Measurements from ENCODE around the gene MIGA1.
"Not testable (repeated sequence)": the region's sequence is repeated elsewhere in the genome, so short reads cannot be mapped to it uniquely, and the experiment has no call there.

MIGA1 gene

DNA sequence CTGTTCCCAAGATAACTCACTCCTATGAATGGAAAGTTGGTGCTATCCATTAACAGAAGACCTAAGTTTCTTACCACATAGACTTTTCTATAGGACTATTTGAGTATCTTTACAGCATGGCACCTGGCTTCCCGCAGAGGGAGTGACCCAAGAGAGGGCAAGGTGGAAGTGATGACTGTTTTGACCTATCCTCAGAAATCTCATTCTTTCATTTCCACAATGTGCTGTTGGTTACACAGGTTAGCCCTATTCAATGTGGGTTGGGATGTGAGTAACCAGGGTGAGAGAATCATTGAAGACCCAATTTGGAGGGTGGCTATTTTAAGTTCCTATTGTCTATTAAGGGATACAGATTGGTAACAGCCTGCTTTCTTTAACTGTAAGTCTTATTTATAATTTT is 70.6 kb downstream of the MIGA1 start:
- no peak for DNase-seq (ENCODE audit: low spot score)

DNA sequence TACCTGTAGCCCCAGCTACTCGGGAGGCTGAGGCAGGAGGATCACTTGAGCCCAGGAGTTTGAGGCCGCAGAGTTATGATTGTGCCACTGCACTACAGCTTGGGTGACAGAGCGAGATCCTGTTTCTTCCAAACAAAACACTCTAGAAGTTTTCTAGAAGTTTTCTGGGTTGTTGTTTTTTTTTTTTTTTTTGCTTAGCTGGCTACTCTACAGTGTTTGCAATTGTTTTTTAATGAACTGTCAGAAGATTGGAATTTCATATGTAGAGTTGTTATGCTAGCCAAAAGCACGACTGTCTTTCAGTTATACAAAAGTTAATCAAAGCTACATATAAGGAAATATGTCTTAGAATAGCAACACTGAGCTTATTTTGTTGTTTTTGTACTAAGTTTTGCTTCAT is 78.1 kb downstream of the MIGA1 start:
- no peak for DNase-seq (ENCODE audit: low spot score)

- DNase-seq (ENCODE audit: low spot score): no peak
Observed at GRCh38 chr1:77858725-77859124, 79.3 kb downstream of the MIGA1 start.

DNA sequence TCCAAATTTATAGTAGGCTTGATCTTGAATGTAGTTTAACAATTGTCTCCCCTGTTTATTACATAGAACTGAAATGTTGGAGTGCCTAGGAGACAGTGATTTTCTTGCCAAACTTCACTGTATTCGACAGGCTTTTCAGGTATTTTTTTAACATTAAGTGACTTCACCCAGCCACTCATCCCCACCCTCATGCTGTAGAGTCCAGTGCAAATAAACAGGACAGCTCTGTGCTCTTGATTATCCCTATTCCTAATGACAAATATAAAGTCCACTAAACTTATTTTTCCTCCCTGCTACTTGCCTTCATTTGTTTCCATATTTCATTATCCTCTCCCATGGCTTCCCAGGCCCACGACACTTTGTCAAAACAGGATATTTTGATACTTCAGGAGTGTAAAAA is 79.8 kb downstream of the MIGA1 start:
- no peak for DNase-seq (ENCODE audit: low spot score)

DNA sequence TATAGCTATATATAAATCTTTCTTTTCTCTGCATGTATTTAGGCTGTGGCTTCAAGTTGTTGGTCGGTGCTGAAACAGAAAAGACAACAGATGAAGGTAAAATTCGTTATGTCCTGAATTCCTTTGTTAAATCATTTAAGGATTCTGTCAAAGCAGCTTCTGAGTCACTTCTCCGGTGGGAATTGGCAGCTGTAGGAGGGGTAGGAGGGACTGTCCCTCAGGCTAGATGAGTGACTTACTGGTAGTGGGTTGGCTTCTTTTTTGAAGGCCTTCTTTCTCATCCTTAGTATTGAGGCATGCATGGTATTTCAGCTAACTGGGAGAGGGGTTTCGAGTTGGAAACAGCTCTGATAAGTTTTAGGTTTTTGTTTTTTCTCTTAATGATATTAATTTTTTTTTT is 86.8 kb downstream of the MIGA1 start:
- DNase-seq (ENCODE audit: low spot score): no peak

- DNase-seq (ENCODE audit: low spot score): no peak
Observed at GRCh38 chr1:77872645-77873044, 93.2 kb downstream of the MIGA1 start.

DNA sequence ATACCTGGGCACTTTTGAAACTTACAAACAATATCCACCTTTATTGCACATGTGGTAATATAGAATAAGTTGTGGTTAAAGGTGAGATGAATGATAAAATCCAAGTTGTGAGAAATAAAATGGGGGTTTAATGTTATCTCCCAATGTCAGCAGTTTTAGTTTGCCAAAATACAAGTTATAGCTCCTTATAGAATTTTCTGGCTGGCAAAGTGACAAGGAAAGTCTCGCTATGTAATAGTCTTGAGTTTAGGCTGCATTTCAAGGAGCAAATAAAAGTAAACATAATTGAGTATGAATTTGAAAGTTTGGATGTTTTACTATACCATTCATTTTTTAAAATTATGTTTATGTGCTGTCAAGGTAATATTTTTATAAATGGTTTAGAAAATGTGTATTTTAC is 94.0 kb downstream of the MIGA1 start:
- no peak for DNase-seq (ENCODE audit: low spot score)

GRCh38 chr1:77874804-77875445 is 95.5 kb downstream of the MIGA1 start:
- no peak for DNase-seq (ENCODE audit: low spot score)

DNA sequence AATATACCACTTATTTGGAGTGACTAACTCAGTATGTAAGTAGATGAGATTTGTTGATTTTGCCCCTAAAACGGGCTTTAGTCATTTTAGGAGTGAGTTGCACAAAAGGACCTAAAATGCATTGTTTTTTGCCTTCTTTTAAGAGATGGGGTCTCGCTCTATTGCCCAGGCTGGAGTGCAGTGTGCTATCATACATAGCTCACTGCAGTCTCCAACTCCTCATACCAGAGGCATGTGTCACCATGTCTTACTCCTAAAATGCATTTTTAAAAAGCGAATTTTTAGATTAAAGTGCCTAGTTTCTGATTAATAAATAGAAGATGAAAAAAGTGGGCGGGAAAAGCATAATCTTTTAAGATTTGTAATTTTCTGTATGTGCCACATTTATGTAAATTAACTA is 97.4 kb downstream of the MIGA1 start:
- no peak for DNase-seq (ENCODE audit: low spot score)

DNA sequence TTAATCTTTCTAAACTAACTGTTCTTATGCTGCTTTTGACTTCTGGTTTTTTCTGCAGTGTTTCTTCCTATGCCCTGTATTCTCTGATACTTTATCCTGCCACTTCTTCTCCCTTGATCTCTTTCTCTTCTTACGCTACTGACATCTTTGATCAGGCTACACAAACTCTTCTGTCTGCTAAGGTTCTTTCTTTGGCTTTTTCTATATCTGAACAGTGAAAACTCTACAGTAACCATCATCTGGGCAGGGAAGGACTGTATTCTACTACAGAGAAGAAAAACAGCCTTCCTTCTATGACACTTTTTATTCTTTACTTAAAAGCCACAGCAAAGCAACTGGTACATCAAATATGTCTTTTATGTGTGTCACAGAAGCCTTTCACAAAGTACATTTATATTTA is 101.6 kb downstream of the MIGA1 start:
- DNase-seq (ENCODE audit: low spot score): no peak

- no peak for DNase-seq (ENCODE audit: low spot score)
Observed at GRCh38 chr1:77882411-77882810, 103.0 kb downstream of the MIGA1 start.

GRCh38 chr1:77888081-77888780 is 108.8 kb downstream of the MIGA1 start, which contains the start of gene NEXN:
Gene NEXN (plus strand): TSS chr1:77888624. CDS start chr1:77916107, 27,483 bp downstream.
- peak; percentile 29 for DNase-seq (ENCODE audit: low spot score)

DNA sequence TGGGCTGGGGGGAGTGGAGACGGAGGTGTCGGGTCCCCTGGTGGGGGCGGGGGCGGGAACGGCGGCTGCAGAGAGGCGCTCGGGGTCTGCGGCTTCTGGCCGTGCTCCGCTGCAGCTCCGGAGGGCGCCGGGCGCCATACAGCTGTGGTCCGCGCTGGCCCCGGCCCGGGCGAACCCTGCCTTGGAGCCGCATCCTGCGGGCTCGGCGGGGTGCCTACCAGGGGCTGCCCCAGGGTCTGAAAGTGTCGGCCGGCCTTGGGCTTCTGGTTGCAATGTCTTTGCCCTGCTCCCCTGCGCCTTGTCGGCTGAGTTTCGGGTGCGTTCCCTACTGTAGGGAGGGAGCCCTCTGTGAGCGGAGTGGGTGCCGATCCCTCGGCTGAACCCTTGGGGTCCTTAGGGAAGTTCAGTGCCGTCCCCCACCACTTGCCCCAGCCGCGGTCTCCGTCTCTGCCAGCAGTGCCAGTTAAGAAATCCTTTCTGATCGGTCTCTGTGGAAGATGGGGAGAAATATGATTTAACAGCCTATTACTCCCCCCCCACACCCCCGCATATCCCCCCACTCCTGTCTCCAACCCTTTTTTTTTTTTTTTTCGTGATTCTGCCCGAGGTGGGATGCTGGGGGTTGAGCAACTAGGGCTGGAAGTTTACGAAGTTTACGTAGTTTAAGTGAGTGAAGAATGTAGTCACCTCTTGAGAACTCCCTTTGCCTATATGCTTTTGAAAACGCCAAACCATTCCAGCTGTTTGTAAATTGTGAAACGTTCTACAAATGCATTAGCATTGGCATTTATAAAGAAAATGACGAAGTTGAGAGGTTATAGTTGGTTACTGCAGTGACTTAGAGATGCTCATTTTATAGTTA is 109.6 kb downstream of the MIGA1 start:
- peak; percentile 5 for DNase-seq (ENCODE audit: low spot score)

DNA sequence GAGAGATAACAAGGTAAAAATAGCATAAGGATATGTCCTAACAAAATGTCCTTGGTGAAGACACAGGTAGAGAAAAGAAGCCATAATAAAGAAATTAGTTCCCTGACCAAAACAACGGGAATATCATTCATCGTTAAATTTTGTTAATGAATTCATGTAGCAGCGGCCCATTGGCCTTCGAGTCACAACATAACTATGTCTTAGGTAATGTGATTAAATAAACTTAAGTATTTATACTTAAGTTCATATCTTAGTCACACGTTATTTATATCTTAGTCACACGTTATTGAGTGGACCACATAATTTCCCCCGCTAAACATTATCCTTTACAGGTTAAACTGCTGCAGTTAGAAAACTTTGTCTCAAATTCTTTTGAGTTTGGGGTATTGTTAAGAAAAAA is 110.2 kb downstream of the MIGA1 start:
- no peak for DNase-seq (ENCODE audit: low spot score)

- no peak for DNase-seq (ENCODE audit: low spot score)
Observed at GRCh38 chr1:77891200-77891599, 111.8 kb downstream of the MIGA1 start.

GRCh38 chr1:77899647-77900320 is 120.3 kb downstream of the MIGA1 start:
- DNase-seq (ENCODE audit: low spot score): no peak

- DNase-seq (ENCODE audit: low spot score): peak; percentile 78
Observed at GRCh38 chr1:77900687-77901293, 121.3 kb downstream of the MIGA1 start.

DNA sequence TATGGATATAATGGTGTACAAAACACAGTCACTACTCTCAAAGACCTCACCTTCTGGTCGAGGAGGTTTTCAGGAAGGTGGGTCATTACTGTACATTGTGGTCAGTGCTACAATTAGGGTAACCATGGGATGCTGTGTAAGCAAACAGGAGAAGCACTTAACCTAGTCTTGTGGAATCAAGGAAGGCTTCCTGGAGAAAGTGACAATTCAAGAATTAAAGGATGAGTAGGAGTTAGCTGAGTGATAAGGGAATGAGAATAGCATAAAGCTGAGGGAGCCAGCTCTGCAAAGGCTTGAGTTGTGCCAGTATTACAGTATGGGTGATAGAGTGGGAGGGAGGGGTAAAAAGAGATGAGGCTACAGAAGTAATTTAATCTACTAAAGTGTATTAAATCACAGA is 126.2 kb downstream of the MIGA1 start:
- DNase-seq (ENCODE audit: low spot score): no peak

DNA sequence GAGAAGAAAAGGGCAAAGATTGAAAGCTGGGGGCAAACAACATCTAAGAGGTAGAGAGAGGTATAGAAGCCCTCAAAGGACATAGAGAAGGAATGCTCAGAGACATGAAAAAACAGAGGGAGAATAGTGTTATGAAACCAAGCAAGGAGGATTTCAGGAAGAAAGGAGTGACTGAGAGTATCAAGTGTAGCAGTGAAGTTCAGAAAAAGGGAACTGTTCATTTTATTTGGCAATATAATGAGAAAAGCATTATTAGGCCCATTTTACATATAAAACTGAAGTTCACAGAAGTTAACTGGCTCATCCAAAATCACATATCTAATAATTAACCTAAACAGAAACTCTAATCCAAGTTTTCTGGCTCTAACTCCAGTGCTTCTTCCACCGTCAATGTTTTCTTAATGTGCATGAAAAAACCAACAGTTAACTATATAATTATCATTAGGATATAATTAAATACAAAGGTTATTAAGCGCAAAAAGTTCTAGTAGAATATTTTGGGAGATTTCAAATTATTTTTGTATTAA is 126.6 kb downstream of the MIGA1 start:
- no peak for DNase-seq (ENCODE audit: low spot score)

GRCh38 chr1:77906624-77907023 is 127.2 kb downstream of the MIGA1 start:
- no peak for DNase-seq (ENCODE audit: low spot score)

- no peak for DNase-seq (ENCODE audit: low spot score)
Observed at GRCh38 chr1:77910116-77910515, 130.7 kb downstream of the MIGA1 start.

DNA sequence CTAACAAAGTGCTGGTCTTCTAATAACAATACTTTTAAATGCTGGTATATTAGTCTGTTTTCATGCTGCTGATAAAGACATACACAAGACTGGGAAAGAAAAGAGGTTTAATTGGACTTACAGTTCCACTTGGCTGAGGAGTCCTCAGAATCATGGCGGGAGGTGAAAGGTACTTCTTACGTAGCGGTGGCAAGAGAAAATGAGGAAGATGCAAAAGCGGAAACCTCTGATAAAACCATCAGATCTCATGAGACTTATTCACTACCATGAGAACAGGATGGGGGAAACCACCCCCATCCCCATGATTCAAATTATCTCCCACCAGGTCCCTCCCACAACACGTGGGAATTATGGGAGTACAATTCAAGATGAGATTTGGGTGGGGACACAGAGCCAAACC is 139.5 kb downstream of the MIGA1 start:
- DNase-seq (ENCODE audit: low spot score): not testable (repeated sequence)
